ENCODE results near the gene ANAPC2.
"Not testable (repeated sequence)": the region's sequence is repeated elsewhere in the genome, so short reads cannot be mapped to it uniquely, and the experiment has no call there.

ANAPC2 gene

GRCh38 chr9:137141976-137142936 is 46.1 kb downstream of the ANAPC2 start:
- no peak for DNase-seq

GRCh38 chr9:137141050-137141810 is 47.1 kb downstream of the ANAPC2 start:
- DNase-seq: no peak

DNA sequence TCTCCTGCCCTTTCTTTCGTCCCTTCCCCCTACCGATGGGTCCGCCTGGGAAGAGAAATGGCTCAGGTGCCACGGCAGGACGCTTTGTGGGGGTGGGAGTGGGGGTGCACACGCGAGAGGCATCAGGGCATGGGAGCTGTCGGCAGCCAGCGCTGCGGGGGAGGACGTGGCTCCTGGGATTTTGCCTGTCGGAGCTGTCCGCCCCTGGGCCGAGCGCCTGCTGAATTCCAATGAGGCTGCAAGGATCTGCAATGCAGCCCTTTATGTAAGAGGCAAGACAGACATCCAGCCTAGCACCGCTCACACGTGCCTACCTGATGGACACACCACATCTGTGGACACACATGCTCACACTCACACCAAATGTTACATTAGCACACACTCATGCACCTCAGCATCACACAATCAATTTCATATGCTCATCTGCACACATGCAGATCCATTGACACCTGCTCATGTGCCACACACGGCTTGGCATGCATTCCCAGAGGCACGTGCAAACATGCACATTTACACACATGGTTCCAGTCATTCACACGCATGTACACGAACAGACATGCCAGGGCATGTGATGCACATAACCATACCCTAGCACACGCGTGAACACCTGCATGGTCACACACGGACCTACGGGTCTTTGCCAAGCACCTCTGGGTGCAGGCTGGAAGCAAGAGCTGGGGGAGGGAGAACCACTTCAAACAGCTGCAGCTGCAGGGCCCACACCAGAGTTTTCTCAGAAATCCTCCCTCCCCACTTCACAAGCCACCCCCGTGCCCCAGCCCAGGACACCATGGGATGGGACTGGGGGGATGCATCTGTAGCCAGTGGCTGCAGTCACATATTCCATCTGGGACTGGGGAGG is 48.0 kb downstream of the ANAPC2 start:
- no peak for DNase-seq

- DNase-seq: no peak
Observed at GRCh38 chr9:137139468-137140150, 48.8 kb downstream of the ANAPC2 start.

GRCh38 chr9:137138722-137139467 is 49.5 kb downstream of the ANAPC2 start, which contains the start of gene GRIN1:
TSS of gene GRIN1 (plus strand) at chr9:137139154. CDS start at chr9:137139487, 333 bp downstream.
- DNase-seq: no peak

GRCh38 chr9:137138058-137138721 is 50.2 kb downstream of the ANAPC2 start:
- no peak for DNase-seq

- no peak for DNase-seq
Observed at GRCh38 chr9:137136881-137137607, 51.3 kb downstream of the ANAPC2 start.

DNA sequence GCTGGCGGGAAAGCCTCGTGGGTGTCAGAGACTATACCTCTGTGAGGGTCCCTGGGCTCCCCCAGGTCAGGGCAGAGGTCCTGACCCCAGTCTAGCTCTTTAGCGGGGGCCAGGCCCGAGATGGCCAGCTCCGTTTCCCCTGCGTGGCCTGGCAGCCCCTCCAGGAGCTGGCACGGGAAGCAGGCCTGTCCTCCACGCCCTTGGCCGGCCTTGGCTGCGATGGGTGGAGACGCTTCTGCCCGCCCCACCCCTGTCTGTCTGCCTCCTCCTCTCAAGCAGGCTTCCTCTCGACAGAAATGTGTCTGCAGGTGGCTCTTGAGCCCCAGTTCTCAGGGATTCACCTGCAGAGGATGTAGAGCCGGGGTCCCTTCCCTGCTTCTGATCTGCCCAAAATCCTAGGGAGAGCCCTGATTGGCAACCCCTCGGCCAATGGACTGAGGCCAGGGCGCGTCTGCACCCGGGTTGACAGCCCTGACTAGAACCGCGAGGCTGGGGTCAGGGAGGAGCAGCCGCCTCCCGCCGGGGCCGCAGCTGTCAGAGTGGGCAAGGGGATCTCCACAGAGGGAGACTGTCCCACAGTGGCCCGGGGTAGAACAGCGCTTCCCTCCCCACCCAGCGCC is 52.0 kb downstream of the ANAPC2 start:
- no peak for DNase-seq

GRCh38 chr9:137135154-137135553 is 53.2 kb downstream of the ANAPC2 start:
- DNase-seq: not testable (repeated sequence)

DNA sequence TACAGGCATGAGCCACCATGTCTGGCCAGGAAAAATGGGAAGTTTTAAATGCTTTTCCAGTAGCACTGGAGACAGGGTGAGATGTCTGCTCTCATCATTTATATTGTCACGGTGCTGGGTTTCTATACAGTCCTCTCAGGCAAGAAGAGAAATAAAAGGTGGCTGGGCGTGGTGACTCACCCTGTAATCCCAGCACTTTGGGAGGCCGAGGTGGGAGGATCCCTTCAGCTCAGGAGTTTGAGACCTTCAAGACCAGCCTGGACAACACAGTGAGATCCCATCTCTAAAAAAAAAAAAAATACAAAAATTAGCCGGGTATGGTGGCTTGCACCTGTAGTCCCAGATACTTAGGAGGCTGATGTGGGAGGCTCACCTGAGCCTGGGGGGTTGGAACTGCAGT is 54.2 kb downstream of the ANAPC2 start:
- no peak for DNase-seq

- DNase-seq: no peak
Observed at GRCh38 chr9:137130176-137130755, 58.1 kb downstream of the ANAPC2 start.

GRCh38 chr9:137129456-137130175 is 58.7 kb downstream of the ANAPC2 start:
- peak; percentile 80 for DNase-seq

GRCh38 chr9:137128862-137129455 is 59.4 kb downstream of the ANAPC2 start:
- no peak for DNase-seq

GRCh38 chr9:137128158-137128861 is 60.0 kb downstream of the ANAPC2 start:
- DNase-seq: no peak

DNA sequence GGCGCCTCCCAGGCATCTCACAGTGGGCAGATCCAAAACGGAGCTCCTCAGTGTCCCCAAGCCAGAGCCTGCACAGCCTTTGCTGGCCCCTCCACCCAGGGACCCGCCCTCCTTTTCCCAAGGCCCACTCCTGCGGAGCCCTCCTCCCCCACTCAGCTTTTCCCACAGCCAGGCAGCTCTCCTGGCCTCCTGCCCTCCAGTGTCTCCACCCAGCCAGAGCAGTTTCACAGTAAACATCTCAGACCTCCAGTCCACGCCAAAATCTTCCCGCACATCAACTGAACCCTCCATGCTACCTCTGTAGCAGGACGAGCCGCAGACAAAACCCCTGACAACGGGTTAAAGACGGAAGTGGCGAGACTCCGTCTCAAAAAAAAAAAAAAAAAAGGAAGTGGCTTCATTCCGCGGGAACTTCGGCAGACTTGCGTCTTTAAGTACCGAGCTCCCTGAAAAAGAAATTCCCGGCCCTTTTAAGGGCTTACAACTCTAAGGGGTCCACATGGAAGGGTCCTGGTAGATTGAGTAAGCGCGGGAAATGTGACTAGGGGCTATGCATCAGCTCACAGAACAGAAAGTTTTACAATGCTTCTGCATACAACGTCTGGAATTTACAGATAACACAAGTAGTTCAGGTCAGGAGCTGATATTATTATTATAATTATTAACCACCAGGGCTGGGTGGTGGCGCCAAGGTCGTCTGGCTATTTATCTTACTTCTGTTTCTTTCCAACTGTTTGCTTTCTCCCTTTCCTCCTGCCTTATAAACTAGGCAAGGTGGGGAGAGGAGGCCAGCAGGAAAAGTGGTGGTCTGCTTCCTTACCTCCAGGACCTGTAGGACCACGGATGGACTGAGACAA is 60.8 kb downstream of the ANAPC2 start:
- DNase-seq: no peak

- no peak for DNase-seq
Observed at GRCh38 chr9:137126786-137127185, 61.6 kb downstream of the ANAPC2 start.

All from NCI-H1105 (cell line).